WTC11 (cell line): ENCODE data around the gene KLB. TPM values are rescaled to one million over a fixed set of nuclear protein-coding genes. Genes with fewer than 3 reads are reported as not detected.
A peak's percentile ranks its signal among the peaks of the same experiment; 100 is the strongest.
"Not testable (repeated sequence)": the region's sequence is repeated elsewhere in the genome, so short reads cannot be mapped to it uniquely, and the experiment has no call there.

Source experiments
- ATAC-seq: fragments of 200-7000 bp; cut with Tn5 transposase; 2 replicates; pipeline ENCODE4 v1.10.0; 2021; ENCODE audit warnings: mild to moderate bottlenecking, moderate library complexity
- Bru-seq: library from RNA; stranded (reverse); fragments of 400-500 nt; gene quantifications from one replicate; lab custom pipeline; 2021; lab: Mats Ljungman, UMichigan
- CTCF ChIA-PET: fragments of 300-600 bp; sonication (Branson Sonifier 250); formaldehyde crosslinking; loops from one replicate; lab custom pipeline; 2021; ENCODE audit warnings: antibody characterized with exemption; lab: Charles Lee
- POLR2A ChIA-PET: fragments of 350-600 bp; sonication (Branson Sonifier 250); formaldehyde crosslinking; loops from one replicate; lab custom pipeline; 2021; ENCODE audit warnings: antibody characterized with exemption; lab: Charles Lee
- DNase-seq: peaks from one replicate; pipeline ENCODE4 v3.0.0; 2021; ENCODE audit warnings: low spot score
- H3K27ac Mint-ChIP-seq: 2 replicates; pipeline ENCODE4 v1.8.0; 2021; ENCODE audit warnings: mixed read lengths
- H3K27me3 Mint-ChIP-seq: 2 replicates; pipeline ENCODE4 v1.8.0; 2021; ENCODE audit warnings: low read depth, mild to moderate bottlenecking, moderate library complexity, mixed read lengths
- H3K36me3 Mint-ChIP-seq: 2 replicates; pipeline ENCODE4 v1.8.0; 2021; ENCODE audit warnings: mixed read lengths
- H3K4me1 Mint-ChIP-seq: 2 replicates; pipeline ENCODE4 v1.8.0; 2022; ENCODE audit warnings: mixed read lengths
- H3K4me3 Mint-ChIP-seq: 2 replicates; pipeline ENCODE4 v1.8.0; 2021; ENCODE audit warnings: mild to moderate bottlenecking, moderate library complexity, mixed read lengths
- H3K9me3 Mint-ChIP-seq: 2 replicates; pipeline ENCODE4 v1.8.0; 2021; ENCODE audit warnings: mixed read lengths
- AR ChIP-seq: fragments of 250-450 bp; sonication (Bioruptor Pico); IDR thresholded peaks from 2 replicates; pipeline ENCODE4 v1.9.0; 2021; ENCODE audit warnings: mild to moderate bottlenecking
- ATF1 ChIP-seq: sonication (generic); formaldehyde crosslinking; IDR thresholded peaks from 2 replicates; pipeline ENCODE4 v1.8.1; 2023; ENCODE audit warnings: mild to moderate bottlenecking, moderate library complexity, missing genetic modification reagents
- ELF4 ChIP-seq: sonication (generic); formaldehyde crosslinking; IDR thresholded peaks from 2 replicates; pipeline ENCODE4 v1.8.1; 2022; ENCODE audit warnings: low read depth, mild to moderate bottlenecking, moderate library complexity, missing genetic modification reagents
- FOXP4 ChIP-seq: sonication (generic); formaldehyde crosslinking; IDR thresholded peaks from 2 replicates; pipeline ENCODE4 v1.8.0; 2022; ENCODE audit warnings: mild to moderate bottlenecking, missing genetic modification reagents
- GABPB1 ChIP-seq: sonication (generic); formaldehyde crosslinking; IDR thresholded peaks from 2 replicates; pipeline ENCODE4 v1.8.1; 2023; ENCODE audit warnings: mild to moderate bottlenecking, missing genetic modification reagents
- HMGA2 ChIP-seq: fragments of 250-450 bp; sonication (Bioruptor Pico); IDR thresholded peaks from 2 replicates; pipeline ENCODE4 v1.4.0; 2021; ENCODE audit warnings: mild to moderate bottlenecking, moderate library complexity
- JUN ChIP-seq: sonication (generic); formaldehyde crosslinking; IDR thresholded peaks from 2 replicates; pipeline ENCODE4 v1.8.0; 2023; ENCODE audit warnings: mild to moderate bottlenecking, missing genetic modification reagents
- MAX ChIP-seq: sonication (generic); formaldehyde crosslinking; IDR thresholded peaks from 2 replicates; pipeline ENCODE4 v1.8.0; 2022; ENCODE audit warnings: mild to moderate bottlenecking, missing genetic modification reagents
- NR1H2 ChIP-seq: sonication (generic); formaldehyde crosslinking; IDR thresholded peaks from 2 replicates; pipeline ENCODE4 v1.9.0; 2021; ENCODE audit warnings: mild to moderate bottlenecking, moderate library complexity, missing genetic modification reagents
- NR2C2 ChIP-seq: sonication (generic); formaldehyde crosslinking; IDR thresholded peaks from 2 replicates; pipeline ENCODE4 v1.8.0; 2022; ENCODE audit warnings: mild to moderate bottlenecking, missing genetic modification reagents
- TP53 ChIP-seq: sonication (generic); formaldehyde crosslinking; IDR thresholded peaks from 2 replicates; pipeline ENCODE4 v1.8.1; 2023; ENCODE audit warnings: mild to moderate bottlenecking, missing genetic modification reagents
- ZNF232 ChIP-seq: sonication (generic); formaldehyde crosslinking; IDR thresholded peaks from 2 replicates; pipeline ENCODE4 v1.8.0; 2022; ENCODE audit warnings: mild to moderate bottlenecking, missing genetic modification reagents
- ZNF317 ChIP-seq: sonication (generic); formaldehyde crosslinking; IDR thresholded peaks from 2 replicates; pipeline ENCODE4 v1.8.1; 2023; ENCODE audit warnings: low read depth, mild to moderate bottlenecking, moderate library complexity, missing genetic modification reagents, borderline replicate concordance
- long read RNA-seq, 3 experiments: library from RNA in 1 of 3; library from capped mRNA in 1 of 3; library from polyadenylated mRNA in 1 of 3; unstranded in 2 of 3; stranded (forward) in 1 of 3; transcript quantifications; one replicate each; pipeline ENCODE4 v2.0.0, GENCODE V29; 2021
- total RNA-seq: library from RNA; stranded (reverse); gene quantifications from 3 replicates; pipeline ENCODE4 v1.2.3, GENCODE V29; 2021
- TF ChIP-seq, protein P1 (sequence below): sonication (generic); formaldehyde crosslinking; IDR thresholded peaks from 2 replicates; pipeline ENCODE4 v1.8.1; 2023; ENCODE audit warnings: mild to moderate bottlenecking, missing genetic modification reagents, moderate library complexity
- TF ChIP-seq, protein P2 (sequence below): sonication (generic); formaldehyde crosslinking; conservative IDR thresholded peaks from 2 replicates; pipeline ENCODE4 v1.8.1; 2023; ENCODE audit warnings: mild to moderate bottlenecking, low read depth, missing genetic modification reagents, moderate library complexity
- TF ChIP-seq, protein P3 (sequence below): sonication (generic); formaldehyde crosslinking; IDR thresholded peaks from 2 replicates; pipeline ENCODE4 v1.8.1; 2023; ENCODE audit warnings: mild to moderate bottlenecking, missing genetic modification reagents

Gene KLB
- total RNA-seq (0.09 to 0.14 TPM in 2 of 3 replicates, not detected in the other), Bru-seq, nascent RNA (percentile 7 among the genes with signal in this experiment)
- long read RNA-seq, experiment 1, partial matches to known transcripts: 2 of 2 reads
- long read RNA-seq, experiment 1, other reads (novel, unspliced or antisense): 0 of 2 reads
- long read RNA-seq, experiment 2: 0 reads
- long read RNA-seq, experiment 3, partial matches to known transcripts: 2 of 2 reads
- long read RNA-seq, experiment 3, other reads (novel, unspliced or antisense): 0 of 2 reads

GRCh38 chr4:39406763-39407583 is at the start of gene KLB:
Gene KLB (plus strand): TSS chr4:39406930. CDS start chr4:39406950, 20 bp downstream.
- no peak within 1 kb of the TSS for H3K4me3 Mint-ChIP-seq
- no peaks in the 10 kb centered on the region for H3K4me1 Mint-ChIP-seq
- no peak for DNase-seq
- TF ChIP-seq JUN (CRISPR knock-in tag): no peak
- peak; percentile 88 for TF ChIP-seq GABPB1
- CTCF ChIA-PET: no interaction called here
- H3K36me3 Mint-ChIP-seq: no peaks in the 10 kb centered on the region
- no peaks in the 10 kb centered on the region for H3K27me3 Mint-ChIP-seq
- POLR2A ChIA-PET: no interaction called here
- no peak for ATAC-seq
- no peaks in the 10 kb centered on the region for H3K9me3 Mint-ChIP-seq
- H3K27ac Mint-ChIP-seq: no peak within 1 kb of the TSS

DNA sequence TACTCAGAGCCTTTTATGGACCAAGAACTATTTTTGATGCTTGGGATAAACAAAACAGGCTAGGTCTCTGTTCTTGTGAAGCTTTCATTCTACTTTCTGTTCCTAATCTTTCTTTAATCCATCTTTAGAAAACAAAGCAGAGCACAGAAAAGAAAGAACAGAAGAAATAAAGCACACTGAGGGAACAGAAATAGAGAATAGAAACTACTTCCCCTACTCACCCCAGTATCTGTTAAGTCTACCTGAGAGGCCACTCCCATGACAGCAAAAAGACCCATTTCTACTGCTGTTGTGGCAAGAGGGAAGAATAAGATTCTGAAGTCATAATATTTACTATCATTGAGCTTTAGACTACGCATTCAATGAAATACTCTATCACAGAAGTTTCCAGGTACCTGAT is 49.7 kb upstream of the KLB start:
- TF ChIP-seq, protein P1, sequence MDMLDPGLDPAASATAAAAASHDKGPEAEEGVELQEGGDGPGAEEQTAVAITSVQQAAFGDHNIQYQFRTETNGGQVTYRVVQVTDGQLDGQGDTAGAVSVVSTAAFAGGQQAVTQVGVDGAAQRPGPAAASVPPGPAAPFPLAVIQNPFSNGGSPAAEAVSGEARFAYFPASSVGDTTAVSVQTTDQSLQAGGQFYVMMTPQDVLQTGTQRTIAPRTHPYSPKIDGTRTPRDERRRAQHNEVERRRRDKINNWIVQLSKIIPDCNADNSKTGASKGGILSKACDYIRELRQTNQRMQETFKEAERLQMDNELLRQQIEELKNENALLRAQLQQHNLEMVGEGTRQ (CRISPR knock-in tag): no peak
- TF ChIP-seq, protein P2, sequence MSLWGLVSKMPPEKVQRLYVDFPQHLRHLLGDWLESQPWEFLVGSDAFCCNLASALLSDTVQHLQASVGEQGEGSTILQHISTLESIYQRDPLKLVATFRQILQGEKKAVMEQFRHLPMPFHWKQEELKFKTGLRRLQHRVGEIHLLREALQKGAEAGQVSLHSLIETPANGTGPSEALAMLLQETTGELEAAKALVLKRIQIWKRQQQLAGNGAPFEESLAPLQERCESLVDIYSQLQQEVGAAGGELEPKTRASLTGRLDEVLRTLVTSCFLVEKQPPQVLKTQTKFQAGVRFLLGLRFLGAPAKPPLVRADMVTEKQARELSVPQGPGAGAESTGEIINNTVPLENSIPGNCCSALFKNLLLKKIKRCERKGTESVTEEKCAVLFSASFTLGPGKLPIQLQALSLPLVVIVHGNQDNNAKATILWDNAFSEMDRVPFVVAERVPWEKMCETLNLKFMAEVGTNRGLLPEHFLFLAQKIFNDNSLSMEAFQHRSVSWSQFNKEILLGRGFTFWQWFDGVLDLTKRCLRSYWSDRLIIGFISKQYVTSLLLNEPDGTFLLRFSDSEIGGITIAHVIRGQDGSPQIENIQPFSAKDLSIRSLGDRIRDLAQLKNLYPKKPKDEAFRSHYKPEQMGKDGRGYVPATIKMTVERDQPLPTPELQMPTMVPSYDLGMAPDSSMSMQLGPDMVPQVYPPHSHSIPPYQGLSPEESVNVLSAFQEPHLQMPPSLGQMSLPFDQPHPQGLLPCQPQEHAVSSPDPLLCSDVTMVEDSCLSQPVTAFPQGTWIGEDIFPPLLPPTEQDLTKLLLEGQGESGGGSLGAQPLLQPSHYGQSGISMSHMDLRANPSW (CRISPR knock-in tag): no peak
- TF ChIP-seq TP53 (CRISPR knock-in tag): no peak
- no peak for TF ChIP-seq NR2C2 (CRISPR knock-in tag)
- H3K27me3 Mint-ChIP-seq: no peaks in the 10 kb centered on the region
- DNase-seq (no peak), ATAC-seq (no peak)
- H3K9me3 Mint-ChIP-seq: no peaks in the 10 kb centered on the region
- peaks cover 5% of the 10 kb centered on the region; the same call in 1 of the 2 replicates for H3K4me1 Mint-ChIP-seq
- ChIA-PET CTCF (no interaction called here), POLR2A (no interaction called here)
- no peak overlapping the region for H3K4me3 Mint-ChIP-seq
- H3K27ac Mint-ChIP-seq: no peak overlapping the region
- H3K36me3 Mint-ChIP-seq: no peaks in the 10 kb centered on the region

- H3K27me3 Mint-ChIP-seq, H3K4me1 Mint-ChIP-seq, CTCF ChIA-PET, H3K9me3 Mint-ChIP-seq, H3K36me3 Mint-ChIP-seq, H3K27ac Mint-ChIP-seq, H3K4me3 Mint-ChIP-seq, POLR2A ChIA-PET, ATAC-seq, DNase-seq: not testable (repeated sequence)
- 0 out of 2 replicates have a peak, but pooled peaks have one; percentile 2 for TF ChIP-seq HMGA2 (CRISPR knock-in tag)
Measured at GRCh38 chr4:39360611-39361010, 46.1 kb upstream of the KLB start.

DNA sequence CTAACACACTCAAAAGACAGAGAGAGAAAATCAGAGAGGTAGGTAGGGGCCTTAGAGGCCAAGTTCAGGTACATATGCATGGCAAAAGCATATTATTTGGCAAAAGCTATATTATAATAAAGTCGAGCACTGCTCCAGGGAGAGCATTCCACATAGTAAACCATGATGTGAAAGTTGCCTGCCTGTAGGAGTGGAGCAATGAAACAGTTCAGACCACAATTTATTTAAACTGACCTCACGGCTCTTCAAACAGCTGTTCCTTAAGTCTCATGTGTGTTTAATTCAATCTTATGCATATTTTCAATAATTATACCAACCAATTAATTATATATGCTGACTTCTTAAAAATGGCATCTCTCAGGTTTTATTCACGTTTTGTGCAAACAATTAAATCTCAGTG is 43.9 kb upstream of the KLB start:
- H3K27ac Mint-ChIP-seq: no peak overlapping the region
- no peak for ATAC-seq
- H3K9me3 Mint-ChIP-seq: no peaks in the 10 kb centered on the region
- H3K27me3 Mint-ChIP-seq: peaks cover 17% of the 10 kb centered on the region
- H3K36me3 Mint-ChIP-seq: no peaks in the 10 kb centered on the region; the same call in 1 of the 2 replicates
- ChIA-PET CTCF (no interaction called here), POLR2A (no interaction called here)
- H3K4me3 Mint-ChIP-seq: no peak overlapping the region
- peaks cover 8% of the 10 kb centered on the region for H3K4me1 Mint-ChIP-seq
- DNase-seq: no peak
- no peak for TF ChIP-seq NR1H2
- no peak for TF ChIP-seq ATF1 (CRISPR knock-in tag)
- TF ChIP-seq FOXP4: no peak
- TF ChIP-seq, protein P3, sequence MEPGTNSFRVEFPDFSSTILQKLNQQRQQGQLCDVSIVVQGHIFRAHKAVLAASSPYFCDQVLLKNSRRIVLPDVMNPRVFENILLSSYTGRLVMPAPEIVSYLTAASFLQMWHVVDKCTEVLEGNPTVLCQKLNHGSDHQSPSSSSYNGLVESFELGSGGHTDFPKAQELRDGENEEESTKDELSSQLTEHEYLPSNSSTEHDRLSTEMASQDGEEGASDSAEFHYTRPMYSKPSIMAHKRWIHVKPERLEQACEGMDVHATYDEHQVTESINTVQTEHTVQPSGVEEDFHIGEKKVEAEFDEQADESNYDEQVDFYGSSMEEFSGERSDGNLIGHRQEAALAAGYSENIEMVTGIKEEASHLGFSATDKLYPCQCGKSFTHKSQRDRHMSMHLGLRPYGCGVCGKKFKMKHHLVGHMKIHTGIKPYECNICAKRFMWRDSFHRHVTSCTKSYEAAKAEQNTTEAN (CRISPR knock-in tag): no peak
- no peak for TF ChIP-seq ELF4
- no peak for TF ChIP-seq AR (CRISPR knock-in tag)
- TF ChIP-seq MAX (CRISPR knock-in tag): no peak
- TF ChIP-seq ZNF232 (CRISPR knock-in tag): no peak
- TF ChIP-seq ZNF317 (CRISPR knock-in tag): no peak
